ENCODE results near the gene SKI. TPM values are rescaled to one million over a fixed set of nuclear protein-coding genes. Genes with fewer than 3 reads are reported as not detected.

Gene SKI
- total and polyA plus RNA-seq, 9 of the 15 experiments (the other 6 are each of a cell fraction or from before 2014, with no cell fraction given), result 0.10 to 60.5 (median 4.6) TPM

- Histone ChIP-seq H3K27ac (ENCODE audit: extremely low read depth, low read depth, low read length) (no peak overlapping the region), H3K27me3 (ENCODE audit: control insufficient read depth in 2 of 2, insufficient read depth in 2 of 2, low read length in 2 of 2) (no peaks in the 10 kb centered on the region), H3K79me2 (ENCODE audit: control insufficient read depth, insufficient read depth, low read length) (peaks cover 99% of the 10 kb centered on the region), H2AFZ (ENCODE audit: low read depth, low read length) (no peak overlapping the region), H3K9me1 (ENCODE audit: control insufficient read depth, insufficient read depth, low read length) (peaks cover 7% of the 10 kb centered on the region), H4K20me1 (replicated peaks; ENCODE audit: control insufficient read depth, insufficient read depth, low read length) (peaks cover 41% of the 10 kb centered on the region), H3K36me3 (ENCODE audit: control insufficient read depth, insufficient read depth, low read length) (0 out of 3 replicates have a peak, but pooled peaks cover 2% of the 10 kb centered on the region), H3K4me1 (replicated peaks in 1 of 2; ENCODE audit: control insufficient read depth in 2 of 2, insufficient read depth in 2 of 2, low read length in 2 of 2) (peaks cover 9 to 81% of the 10 kb centered on the region in 2 experiments), H3K9me3 (replicated peaks; ENCODE audit: control insufficient read depth, insufficient read depth, low read depth, low read length) (no peaks in the 10 kb centered on the region), H3K4me3 (no peak overlapping the region), H3K4me2 (ENCODE audit: insufficient read depth, low read length) (no peak overlapping the region), H3K9ac (ENCODE audit: insufficient read depth in 1 of 2, low read depth in 2 of 2, low read length in 2 of 2) (peak overlapping the region in 1 of 2 experiments; percentile 60; a peak in 1 of 4 replicates)
- BruUV-seq (replicated peaks), result no TSS peak
- DNase-seq (ENCODE audit: extremely low read depth in 1 of 4, low spot score in 3 of 4), result no peak
- FAIRE-seq, result no peak
- POLR2A ChIA-PET, result no interaction called here
- 73% methylated on average over 5 of the region's 5 CpGs for WGBS (ENCODE audit: insufficient coverage, low coverage, missing lambda C conversion rate)
- intact Hi-C loops (cut with micrococcal nuclease) (no loop called here), in situ Hi-C loops (cut with MboI) (loop anchor here (5.0 kb wide), 1 partner anchor 47 kb away; no protein-coding TSS in a partner anchor)
- CTCF ChIA-PET (ENCODE audit: low intra/inter-chr PET ratio), result no interaction called here
- no peak for ATAC-seq
- TF ChIP-seq ZNF785 (CRISPR knock-in tag; IDR thresholded peaks at IDR 0.05) (no peak), ZBTB2 (IDR thresholded peaks at IDR 0.05) (no peak), BRF2 (IDR thresholded peaks at IDR 0.05; ENCODE audit: borderline replicate concordance, insufficient read depth, insufficient read length) (no peak), ZNF318 (IDR thresholded peaks at IDR 0.05; ENCODE audit: borderline replicate concordance in 1 of 2, low read depth in 1 of 2) (no peak), CHD1 (IDR thresholded peaks at IDR 0.05; ENCODE audit: low read length) (no peak)
These were observed 66.6 kb downstream of the SKI start for GRCh38 chr1:2294725-2295078.

Data from K562 (cell line).